ENCODE results near the gene RNF126. TPM values are rescaled to one million over a fixed set of nuclear protein-coding genes. Genes with fewer than 3 reads are reported as not detected.
"Not testable (repeated sequence)": the region's sequence is repeated elsewhere in the genome, so short reads cannot be mapped to it uniquely, and the experiment has no call there.

Gene RNF126
- total RNA-seq, 3 donors from 2014 or later = 47.5 to 69.1 (median 62.0) TPM

- Histone ChIP-seq H3K4me3 (no peak overlapping the region), H3K4me1 (ENCODE audit: low read depth) (peaks cover 10% of the 10 kb centered on the region), H3K36me3 (ENCODE audit: low read depth) (no peaks in the 10 kb centered on the region), H3K9me3 (no peaks in the 10 kb centered on the region)
- intact Hi-C loops (cut with DNase I, micrococcal nuclease) = no loop called here
- TF ChIP-seq, protein P1, sequence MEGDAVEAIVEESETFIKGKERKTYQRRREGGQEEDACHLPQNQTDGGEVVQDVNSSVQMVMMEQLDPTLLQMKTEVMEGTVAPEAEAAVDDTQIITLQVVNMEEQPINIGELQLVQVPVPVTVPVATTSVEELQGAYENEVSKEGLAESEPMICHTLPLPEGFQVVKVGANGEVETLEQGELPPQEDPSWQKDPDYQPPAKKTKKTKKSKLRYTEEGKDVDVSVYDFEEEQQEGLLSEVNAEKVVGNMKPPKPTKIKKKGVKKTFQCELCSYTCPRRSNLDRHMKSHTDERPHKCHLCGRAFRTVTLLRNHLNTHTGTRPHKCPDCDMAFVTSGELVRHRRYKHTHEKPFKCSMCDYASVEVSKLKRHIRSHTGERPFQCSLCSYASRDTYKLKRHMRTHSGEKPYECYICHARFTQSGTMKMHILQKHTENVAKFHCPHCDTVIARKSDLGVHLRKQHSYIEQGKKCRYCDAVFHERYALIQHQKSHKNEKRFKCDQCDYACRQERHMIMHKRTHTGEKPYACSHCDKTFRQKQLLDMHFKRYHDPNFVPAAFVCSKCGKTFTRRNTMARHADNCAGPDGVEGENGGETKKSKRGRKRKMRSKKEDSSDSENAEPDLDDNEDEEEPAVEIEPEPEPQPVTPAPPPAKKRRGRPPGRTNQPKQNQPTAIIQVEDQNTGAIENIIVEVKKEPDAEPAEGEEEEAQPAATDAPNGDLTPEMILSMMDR (IDR thresholded peaks at IDR 0.05) = no peak
- DNase-seq (peak; percentile 27 to 78 (median 56)), ATAC-seq (peak; percentile 57)
Observed at GRCh38 chr19:609004-609346, 54.0 kb downstream of the RNF126 start.

- no peak for ATAC-seq
- intact Hi-C loops (cut with DNase I, micrococcal nuclease) = no loop called here
- TF ChIP-seq, protein P1 (IDR thresholded peaks at IDR 0.05) = no peak
- H3K9me3 ChIP-seq = no peaks in the 10 kb centered on the region
- H3K4me1 ChIP-seq (ENCODE audit: low read depth) = peaks cover 10% of the 10 kb centered on the region
- H3K36me3 ChIP-seq (ENCODE audit: low read depth) = no peaks in the 10 kb centered on the region
- no peak overlapping the region for H3K4me3 ChIP-seq
- DNase-seq = no peak
Observed at GRCh38 chr19:608155-609003, 54.6 kb downstream of the RNF126 start.

DNA sequence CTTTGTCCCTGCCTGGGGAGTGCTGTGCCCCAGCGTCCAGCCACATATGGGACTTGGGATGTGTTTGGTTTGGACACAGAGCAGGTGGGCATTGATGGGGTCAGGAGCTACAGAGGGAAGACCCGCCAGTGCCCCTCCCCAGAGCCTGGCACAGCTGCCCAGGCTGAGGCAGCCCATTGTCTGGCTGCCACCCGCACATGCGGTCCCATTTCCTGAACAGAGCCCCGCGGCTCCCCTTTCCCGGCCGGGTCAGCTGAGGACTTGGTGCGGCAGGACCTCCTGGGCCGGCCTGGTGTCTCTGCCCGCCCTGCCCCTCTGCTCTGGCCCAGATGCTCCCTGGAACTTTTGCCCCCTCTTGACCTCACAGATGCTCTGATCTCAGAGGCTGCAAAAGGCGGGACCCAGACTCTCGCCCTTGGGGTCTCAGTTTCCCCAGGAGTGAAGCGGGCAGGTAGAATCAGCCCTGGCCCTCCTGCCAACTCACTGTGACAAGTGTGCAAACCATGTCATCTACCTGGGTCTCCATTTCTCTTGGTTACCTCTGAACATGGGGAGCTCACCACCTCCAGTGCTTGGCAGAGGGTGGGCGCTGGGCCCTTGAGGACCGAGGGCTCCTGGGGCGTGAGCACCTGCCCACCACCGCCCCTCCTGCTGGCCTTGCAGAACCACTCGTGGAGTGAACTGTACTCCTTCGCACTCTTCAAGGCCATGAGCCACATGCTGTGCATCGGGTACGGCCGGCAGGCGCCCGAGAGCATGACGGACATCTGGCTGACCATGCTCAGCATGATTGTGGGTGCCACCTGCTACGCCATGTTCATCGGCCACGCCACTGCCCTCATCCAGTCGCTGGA lies 55.5 kb downstream of the RNF126 start:
- intact Hi-C loops (cut with DNase I, micrococcal nuclease) = no loop called here
- Histone ChIP-seq H3K9me3 (no peaks in the 10 kb centered on the region), H3K4me3 (no peak overlapping the region), H3K4me1 (ENCODE audit: low read depth) (peaks cover 10% of the 10 kb centered on the region), H3K36me3 (ENCODE audit: low read depth) (no peaks in the 10 kb centered on the region)
- no peak for ATAC-seq
- TF ChIP-seq, protein P1 (IDR thresholded peaks at IDR 0.05) = no peak
- no peak for DNase-seq

DNA sequence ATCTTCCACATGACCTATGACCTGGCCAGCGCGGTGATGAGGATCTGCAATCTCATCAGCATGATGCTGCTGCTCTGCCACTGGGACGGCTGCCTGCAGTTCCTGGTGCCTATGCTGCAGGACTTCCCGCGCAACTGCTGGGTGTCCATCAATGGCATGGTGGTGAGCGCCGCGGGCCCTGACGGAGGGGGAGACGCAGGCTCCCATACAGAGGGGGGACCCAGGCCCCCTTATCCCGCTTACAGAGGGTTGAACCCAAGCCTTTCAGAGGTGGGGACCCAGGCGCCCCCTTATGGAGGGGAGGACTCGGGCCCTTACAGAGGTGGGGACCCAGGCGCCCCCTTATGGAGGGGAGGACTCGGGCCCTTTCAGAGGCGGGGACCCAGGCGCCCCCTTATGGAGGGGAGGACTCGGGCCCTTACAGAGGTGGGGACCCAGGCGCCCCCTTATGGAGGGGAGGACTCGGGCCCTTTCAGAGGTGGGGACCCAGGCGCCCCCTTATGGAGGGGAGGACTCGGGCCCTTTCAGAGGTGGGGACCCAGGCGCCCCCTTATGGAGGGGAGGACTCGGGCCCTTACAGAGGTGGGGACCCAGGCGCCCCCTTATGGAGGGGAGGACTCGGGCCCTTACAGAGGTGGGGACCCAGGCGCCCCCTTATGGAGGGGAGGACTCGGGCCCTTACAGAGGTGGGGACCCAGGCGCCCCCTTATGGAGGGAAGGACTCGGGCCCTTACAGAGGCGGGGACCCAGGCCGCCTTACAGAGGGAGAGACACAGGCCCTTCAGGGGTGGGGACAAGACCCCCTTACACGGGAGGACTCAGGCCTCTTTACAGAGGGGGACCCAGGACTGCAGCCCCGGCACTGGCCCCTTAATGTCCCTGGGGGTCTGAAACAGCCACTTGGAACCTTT lies 57.7 kb downstream of the RNF126 start:
- H3K9me3 ChIP-seq; intact Hi-C loops (cut with DNase I, micrococcal nuclease); H3K36me3 ChIP-seq (ENCODE audit: low read depth); DNase-seq; H3K4me1 ChIP-seq (ENCODE audit: low read depth); H3K4me3 ChIP-seq; ATAC-seq: not testable (repeated sequence)

DNA sequence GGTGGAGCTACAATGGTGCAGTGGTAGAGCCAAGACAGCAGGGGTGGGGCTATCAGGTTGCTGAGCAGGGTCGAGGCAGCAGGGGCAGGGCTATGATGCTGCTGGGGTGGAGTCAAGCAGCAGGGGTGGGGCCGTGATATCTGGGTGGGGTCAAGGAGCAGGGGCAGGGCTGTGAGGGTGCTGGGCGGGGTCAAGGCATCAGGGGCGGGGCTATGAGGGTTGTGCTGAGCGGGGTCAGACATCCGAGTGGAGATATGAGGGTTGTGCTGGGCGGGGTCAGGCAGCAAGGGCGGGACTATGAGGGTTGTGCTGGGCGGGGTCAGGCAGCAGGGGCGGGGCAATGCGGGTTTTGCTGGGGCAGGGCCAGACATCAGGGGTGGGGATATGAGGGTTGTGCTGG lies 58.7 kb downstream of the RNF126 start:
- TF ChIP-seq, protein P1 (IDR thresholded peaks at IDR 0.05) = no peak
- Histone ChIP-seq H3K36me3 (ENCODE audit: low read depth) (no peaks in the 10 kb centered on the region), H3K9me3 (no peaks in the 10 kb centered on the region), H3K4me3 (no peak overlapping the region), H3K4me1 (ENCODE audit: low read depth) (peaks cover 4% of the 10 kb centered on the region)
- ATAC-seq (peak; percentile 56), DNase-seq (no peak)
- intact Hi-C loops (cut with DNase I, micrococcal nuclease) = no loop called here

DNA sequence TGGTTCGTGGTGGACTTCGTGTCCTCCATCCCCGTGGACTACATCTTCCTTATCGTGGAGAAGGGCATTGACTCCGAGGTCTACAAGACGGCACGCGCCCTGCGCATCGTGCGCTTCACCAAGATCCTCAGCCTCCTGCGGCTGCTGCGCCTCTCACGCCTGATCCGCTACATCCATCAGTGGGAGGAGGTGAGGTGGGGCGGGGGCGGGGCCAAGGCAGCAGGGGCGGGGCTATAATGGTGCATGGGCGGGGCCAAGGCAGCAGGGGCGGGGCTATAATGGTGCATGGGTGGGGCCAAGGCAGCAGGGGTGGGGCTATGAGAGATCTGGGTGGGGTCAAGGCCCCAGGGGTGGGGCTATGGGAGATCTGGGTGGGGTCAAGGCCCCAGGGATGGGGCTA lies 59.2 kb downstream of the RNF126 start:
- H3K4me1 ChIP-seq (ENCODE audit: low read depth); intact Hi-C loops (cut with DNase I, micrococcal nuclease); H3K9me3 ChIP-seq; H3K4me3 ChIP-seq; DNase-seq; H3K36me3 ChIP-seq (ENCODE audit: low read depth): not testable (repeated sequence)
- peak; percentile 48 for ATAC-seq

DNA sequence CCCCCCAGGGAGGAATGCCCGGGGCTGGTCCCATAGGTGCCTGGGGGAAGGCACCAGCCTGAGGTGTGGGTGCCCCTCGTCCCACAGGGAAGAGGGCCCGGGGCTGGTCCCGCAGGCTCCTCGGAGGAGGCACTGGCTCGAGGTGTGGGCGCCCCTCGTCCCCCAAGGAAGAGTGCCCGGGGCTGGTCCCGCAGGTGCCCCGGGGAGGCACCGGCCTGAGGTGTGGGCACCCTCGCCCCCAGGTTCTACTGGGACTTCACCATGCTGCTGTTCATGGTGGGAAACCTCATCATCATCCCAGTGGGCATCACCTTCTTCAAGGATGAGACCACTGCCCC lies 59.7 kb downstream of the RNF126 start:
- H3K4me1 ChIP-seq (ENCODE audit: low read depth); DNase-seq; H3K4me3 ChIP-seq; intact Hi-C loops (cut with DNase I, micrococcal nuclease); ATAC-seq; H3K9me3 ChIP-seq; H3K36me3 ChIP-seq (ENCODE audit: low read depth): not testable (repeated sequence)

All from mucosa of descending colon (tissue), 3 donors.